Upper lobe of right lung (tissue), 1 donor: ENCODE measurements around the gene TLE4. TPM values are rescaled to one million over a fixed set of nuclear protein-coding genes. Genes with fewer than 3 reads are reported as not detected.

Source experiments
- ATAC-seq: fragments of 200-7000 bp; cut with Tn5 transposase; one replicate; pipeline ENCODE4 v1.9.1; 2020; ENCODE audit warnings: mild to moderate bottlenecking, moderate library complexity
- DNase-seq: peaks from one replicate; pipeline ENCODE4 v3.0.0-alpha.2; 2020
- H3K27ac ChIP-seq: fragments of 200-600 bp; one replicate; pipeline ENCODE4 v1.8.0; 2022
- H3K27me3 ChIP-seq: fragments of 200-600 bp; one replicate; pipeline ENCODE4 v1.8.0; 2022; ENCODE audit warnings: mild to moderate bottlenecking
- H3K36me3 ChIP-seq: fragments of 200-600 bp; one replicate; pipeline ENCODE4 v1.8.0; 2022
- H3K4me1 ChIP-seq: fragments of 200-600 bp; one replicate; pipeline ENCODE4 v1.8.0; 2022
- H3K4me3 ChIP-seq: fragments of 200-600 bp; one replicate; pipeline ENCODE4 v1.8.0; 2022; ENCODE audit warnings: mild to moderate bottlenecking
- H3K9me3 ChIP-seq: fragments of 200-600 bp; one replicate; pipeline ENCODE4 v1.8.0; 2022
- intact Hi-C: fragments of 100-400 bp; cut with DNase I; formaldehyde crosslinking; loops from one replicate; pipeline ENCODE4 v1.11.0; 2022
- total RNA-seq: library from RNA; stranded (reverse); fragmentation: NEBNext Ultra II Directional; extraction: Animal tissue kit (Norgen Biotek cat#: 25700); gene quantifications from one replicate; pipeline ENCODE4 v1.2.1, GENCODE V29; 2021
- TF ChIP-seq, protein P1 (sequence below): fragments of 200-600 bp; IDR thresholded peaks from one replicate; pipeline ENCODE4 v1.8.0; 2022; ENCODE audit warnings: antibody characterized with exemption
- donor health status: DM: no; HTN: yes; CAD: no; lungs with severe emphysema.

TLE4 gene
- total RNA-seq, 1 donor from 2014 or later, result 37.1 TPM

- Histone ChIP-seq H3K4me1 (no peaks in the 10 kb centered on the region), H3K9me3 (no peaks in the 10 kb centered on the region), H3K27me3 (no peaks in the 10 kb centered on the region), H3K27ac (no peak overlapping the region), H3K4me3 (no peak overlapping the region), H3K36me3 (peaks cover 66% of the 10 kb centered on the region)
- DNase-seq, result no peak
- TF ChIP-seq, protein P1, sequence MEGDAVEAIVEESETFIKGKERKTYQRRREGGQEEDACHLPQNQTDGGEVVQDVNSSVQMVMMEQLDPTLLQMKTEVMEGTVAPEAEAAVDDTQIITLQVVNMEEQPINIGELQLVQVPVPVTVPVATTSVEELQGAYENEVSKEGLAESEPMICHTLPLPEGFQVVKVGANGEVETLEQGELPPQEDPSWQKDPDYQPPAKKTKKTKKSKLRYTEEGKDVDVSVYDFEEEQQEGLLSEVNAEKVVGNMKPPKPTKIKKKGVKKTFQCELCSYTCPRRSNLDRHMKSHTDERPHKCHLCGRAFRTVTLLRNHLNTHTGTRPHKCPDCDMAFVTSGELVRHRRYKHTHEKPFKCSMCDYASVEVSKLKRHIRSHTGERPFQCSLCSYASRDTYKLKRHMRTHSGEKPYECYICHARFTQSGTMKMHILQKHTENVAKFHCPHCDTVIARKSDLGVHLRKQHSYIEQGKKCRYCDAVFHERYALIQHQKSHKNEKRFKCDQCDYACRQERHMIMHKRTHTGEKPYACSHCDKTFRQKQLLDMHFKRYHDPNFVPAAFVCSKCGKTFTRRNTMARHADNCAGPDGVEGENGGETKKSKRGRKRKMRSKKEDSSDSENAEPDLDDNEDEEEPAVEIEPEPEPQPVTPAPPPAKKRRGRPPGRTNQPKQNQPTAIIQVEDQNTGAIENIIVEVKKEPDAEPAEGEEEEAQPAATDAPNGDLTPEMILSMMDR, result no peak
- intact Hi-C loops, result no loop called here
- ATAC-seq, result no peak
Observed at GRCh38 chr9:79708541-79708940, 136.8 kb downstream of the TLE4 start.

DNA sequence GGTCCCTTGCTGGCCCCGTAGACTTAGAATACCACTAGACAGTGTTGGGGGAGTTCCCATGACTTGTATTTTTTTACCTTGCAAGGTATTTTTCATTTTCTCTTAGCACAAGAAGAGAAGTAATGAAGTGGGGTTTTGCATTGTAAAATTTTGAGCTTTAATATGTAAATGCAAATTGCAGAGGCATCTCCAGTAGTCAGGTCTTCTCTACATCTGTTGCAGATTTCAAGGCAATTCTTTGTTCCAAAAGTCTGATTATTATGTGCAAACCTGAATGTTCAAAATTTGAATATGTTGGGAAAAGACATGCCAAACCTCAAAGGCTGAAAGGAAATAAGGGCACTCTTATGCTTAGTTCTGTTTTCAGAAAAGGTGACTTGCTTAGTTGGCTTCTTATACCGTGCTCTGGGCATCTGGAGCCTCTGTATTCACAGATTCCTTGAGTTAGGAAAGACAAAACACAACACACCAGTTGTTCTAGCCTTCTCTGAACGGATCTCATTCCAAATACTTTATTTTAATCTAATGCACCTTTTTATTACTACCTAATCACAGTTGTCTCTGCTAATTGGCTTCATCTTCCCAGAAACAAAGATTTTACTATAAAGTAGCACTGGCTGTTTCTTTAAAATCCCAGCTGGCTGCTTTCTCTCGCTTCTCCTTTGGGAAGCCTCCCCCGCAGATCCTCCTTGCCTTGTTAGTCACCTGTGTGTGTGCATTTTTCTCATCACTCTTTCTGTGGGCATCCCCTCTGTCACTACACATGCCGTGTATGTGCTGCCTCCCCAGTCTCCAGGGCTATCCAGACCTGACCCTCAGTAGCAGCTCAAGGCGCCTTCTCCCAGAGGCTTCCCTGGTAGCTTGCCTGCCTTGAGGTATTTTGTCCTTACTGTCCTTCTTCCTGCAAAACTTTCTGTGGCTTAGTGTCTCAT is 138.2 kb downstream of the TLE4 start:
- DNase-seq (no peak), ATAC-seq (no peak)
- no peak overlapping the region for H3K4me3 ChIP-seq
- no peak overlapping the region for H3K27ac ChIP-seq
- H3K9me3 ChIP-seq, result no peaks in the 10 kb centered on the region
- no peaks in the 10 kb centered on the region for H3K4me1 ChIP-seq
- peaks cover 75% of the 10 kb centered on the region for H3K36me3 ChIP-seq
- H3K27me3 ChIP-seq, result no peaks in the 10 kb centered on the region
- TF ChIP-seq, protein P1, result no peak
- intact Hi-C loops, result no loop called here

GRCh38 chr9:79711874-79712273 is 140.1 kb downstream of the TLE4 start:
- ATAC-seq, result no peak
- TF ChIP-seq, protein P1, result no peak
- Histone ChIP-seq H3K9me3 (no peaks in the 10 kb centered on the region), H3K4me3 (no peak overlapping the region), H3K27ac (no peak overlapping the region), H3K4me1 (no peaks in the 10 kb centered on the region), H3K36me3 (peaks cover 73% of the 10 kb centered on the region), H3K27me3 (no peaks in the 10 kb centered on the region)
- DNase-seq, result no peak
- intact Hi-C loops, result no loop called here

DNA sequence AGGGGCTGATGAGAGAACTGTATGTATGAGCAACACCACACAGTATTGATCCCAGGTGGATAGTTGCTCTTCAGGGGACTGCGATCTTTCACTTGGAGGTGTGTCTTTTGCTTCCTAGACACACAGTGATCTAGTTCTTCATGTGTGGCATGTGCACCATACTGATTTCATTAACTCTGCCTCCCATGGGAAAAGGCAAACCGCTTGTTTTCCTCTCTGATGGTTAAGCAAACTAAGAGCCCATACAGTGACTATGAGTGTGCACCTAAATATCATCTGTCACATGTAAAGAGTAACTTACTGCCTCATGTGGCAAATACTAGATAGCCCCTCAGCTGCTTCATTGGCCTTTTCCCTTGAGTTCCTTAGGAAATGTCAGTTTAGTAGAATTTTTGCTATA is 147.3 kb downstream of the TLE4 start:
- no peak overlapping the region for H3K27ac ChIP-seq
- H3K9me3 ChIP-seq, result no peaks in the 10 kb centered on the region
- intact Hi-C loops, result no loop called here
- no peak for ATAC-seq
- TF ChIP-seq, protein P1, result no peak
- H3K36me3 ChIP-seq, result peaks cover 92% of the 10 kb centered on the region
- no peak overlapping the region for H3K4me3 ChIP-seq
- DNase-seq, result no peak
- H3K27me3 ChIP-seq, result no peaks in the 10 kb centered on the region
- no peaks in the 10 kb centered on the region for H3K4me1 ChIP-seq

- ATAC-seq, result no peak
- no peak for DNase-seq
- TF ChIP-seq, protein P1, result no peak
- no peaks in the 10 kb centered on the region for H3K4me1 ChIP-seq
- no peaks in the 10 kb centered on the region for H3K9me3 ChIP-seq
- intact Hi-C loops, result no loop called here
- no peak overlapping the region for H3K27ac ChIP-seq
- H3K4me3 ChIP-seq, result no peak overlapping the region
- H3K27me3 ChIP-seq, result no peaks in the 10 kb centered on the region
- peaks cover 93% of the 10 kb centered on the region for H3K36me3 ChIP-seq
Observed at GRCh38 chr9:79719989-79720388, 148.2 kb downstream of the TLE4 start.
